GM23248 (cell line): ENCODE data around the gene TIA1.

Experiments
- EZH2 ChIP-seq: fragments of 200-600 bp; sonication (generic); IDR thresholded peaks from 2 replicates; pipeline ENCODE4 v1.6.1; 2018; ENCODE audit warnings: antibody characterized with exemption, mild to moderate bottlenecking; ENCODE audit not compliant: insufficient read depth, poor library complexity, severe bottlenecking
- EZH2phosphoT487 ChIP-seq: fragments of 200-600 bp; sonication (generic); IDR thresholded peaks from 2 replicates; pipeline ENCODE4 v1.6.1; 2018; ENCODE audit warnings: antibody characterized with exemption, moderate library complexity, mild to moderate bottlenecking, low read depth; ENCODE audit not compliant: insufficient read depth

- no peak for TF ChIP-seq EZH2
- TF ChIP-seq EZH2phosphoT487 = no peak
These were observed 14.5 kb downstream of the TIA1 start for GRCh38 chr2:70233926-70234325.
